SH-SY5Y (cell line): Measurements from ENCODE around the gene GAB2.

ENCODE experiments used
- GATA2 ChIP-seq: IDR thresholded peaks from 2 replicates; pipeline ENCODE4 v1.6.1; 2011; ENCODE audit warnings: mild to moderate bottlenecking, low read depth, low read length
- GATA3 ChIP-seq: IDR thresholded peaks from 2 replicates; pipeline ENCODE4 v1.6.1; 2011; ENCODE audit warnings: low read depth, mild to moderate bottlenecking, low read length, moderate library complexity

- no peak for TF ChIP-seq GATA2
- no peak for TF ChIP-seq GATA3
Observed at GRCh38 chr11:78196661-78197091, 220.9 kb downstream of the GAB2 start.
